ENCODE data around the gene ATG5.
A peak's percentile ranks its signal among the peaks of the same experiment; 100 is the strongest.

ATG5 gene

DNA sequence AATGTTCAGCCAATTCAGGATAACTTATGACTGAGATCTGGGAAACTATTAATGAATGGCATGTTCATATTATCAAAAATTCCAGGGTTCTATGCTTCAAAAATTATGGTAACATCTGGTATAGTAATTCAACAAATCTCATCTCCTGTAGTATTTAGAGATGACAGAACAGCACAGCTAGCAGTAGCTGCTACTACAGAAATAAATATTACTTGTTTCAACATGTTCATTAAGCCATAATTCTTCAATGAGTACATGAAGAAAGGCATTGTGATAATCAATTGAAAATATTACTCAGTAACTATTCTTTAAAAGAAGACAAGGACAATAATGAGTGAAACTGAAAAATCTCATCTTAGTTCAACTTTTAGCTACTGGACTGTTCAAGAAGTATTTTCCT lies 66.8 kb downstream of the ATG5 start:
- DNase-seq (ENCODE audit: low read depth), result no peak
- TF ChIP-seq, protein P1, sequence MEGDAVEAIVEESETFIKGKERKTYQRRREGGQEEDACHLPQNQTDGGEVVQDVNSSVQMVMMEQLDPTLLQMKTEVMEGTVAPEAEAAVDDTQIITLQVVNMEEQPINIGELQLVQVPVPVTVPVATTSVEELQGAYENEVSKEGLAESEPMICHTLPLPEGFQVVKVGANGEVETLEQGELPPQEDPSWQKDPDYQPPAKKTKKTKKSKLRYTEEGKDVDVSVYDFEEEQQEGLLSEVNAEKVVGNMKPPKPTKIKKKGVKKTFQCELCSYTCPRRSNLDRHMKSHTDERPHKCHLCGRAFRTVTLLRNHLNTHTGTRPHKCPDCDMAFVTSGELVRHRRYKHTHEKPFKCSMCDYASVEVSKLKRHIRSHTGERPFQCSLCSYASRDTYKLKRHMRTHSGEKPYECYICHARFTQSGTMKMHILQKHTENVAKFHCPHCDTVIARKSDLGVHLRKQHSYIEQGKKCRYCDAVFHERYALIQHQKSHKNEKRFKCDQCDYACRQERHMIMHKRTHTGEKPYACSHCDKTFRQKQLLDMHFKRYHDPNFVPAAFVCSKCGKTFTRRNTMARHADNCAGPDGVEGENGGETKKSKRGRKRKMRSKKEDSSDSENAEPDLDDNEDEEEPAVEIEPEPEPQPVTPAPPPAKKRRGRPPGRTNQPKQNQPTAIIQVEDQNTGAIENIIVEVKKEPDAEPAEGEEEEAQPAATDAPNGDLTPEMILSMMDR (conservative IDR thresholded peaks at IDR 0.05; ENCODE audit: low read depth, low read length), result no peak
- H3K4me3 ChIP-seq (ENCODE audit: low read depth, low read length), result no peak overlapping the region

DNA sequence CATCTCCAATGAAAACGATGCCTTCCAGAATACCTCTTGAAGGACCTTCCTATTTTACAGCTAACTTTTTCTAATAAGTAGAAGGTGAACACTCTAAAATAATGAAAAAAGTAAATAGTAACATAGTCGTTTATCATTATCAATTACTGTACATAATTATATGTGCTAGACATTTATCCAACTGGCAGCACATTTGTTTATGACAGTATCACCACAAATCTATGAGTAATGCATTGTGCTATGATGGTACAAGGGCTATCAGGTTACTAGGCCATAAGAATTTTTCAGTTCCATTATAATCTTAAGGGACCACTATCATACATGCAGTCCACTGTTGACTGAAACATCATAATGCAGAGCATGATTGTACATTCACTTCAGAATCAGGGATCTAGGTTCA lies 68.4 kb downstream of the ATG5 start:
- no peak overlapping the region for H3K4me3 ChIP-seq (ENCODE audit: low read depth, low read length)
- DNase-seq (ENCODE audit: low read depth), result peak; percentile 51
- TF ChIP-seq, protein P1 (conservative IDR thresholded peaks at IDR 0.05; ENCODE audit: low read depth, low read length), result no peak

DNA sequence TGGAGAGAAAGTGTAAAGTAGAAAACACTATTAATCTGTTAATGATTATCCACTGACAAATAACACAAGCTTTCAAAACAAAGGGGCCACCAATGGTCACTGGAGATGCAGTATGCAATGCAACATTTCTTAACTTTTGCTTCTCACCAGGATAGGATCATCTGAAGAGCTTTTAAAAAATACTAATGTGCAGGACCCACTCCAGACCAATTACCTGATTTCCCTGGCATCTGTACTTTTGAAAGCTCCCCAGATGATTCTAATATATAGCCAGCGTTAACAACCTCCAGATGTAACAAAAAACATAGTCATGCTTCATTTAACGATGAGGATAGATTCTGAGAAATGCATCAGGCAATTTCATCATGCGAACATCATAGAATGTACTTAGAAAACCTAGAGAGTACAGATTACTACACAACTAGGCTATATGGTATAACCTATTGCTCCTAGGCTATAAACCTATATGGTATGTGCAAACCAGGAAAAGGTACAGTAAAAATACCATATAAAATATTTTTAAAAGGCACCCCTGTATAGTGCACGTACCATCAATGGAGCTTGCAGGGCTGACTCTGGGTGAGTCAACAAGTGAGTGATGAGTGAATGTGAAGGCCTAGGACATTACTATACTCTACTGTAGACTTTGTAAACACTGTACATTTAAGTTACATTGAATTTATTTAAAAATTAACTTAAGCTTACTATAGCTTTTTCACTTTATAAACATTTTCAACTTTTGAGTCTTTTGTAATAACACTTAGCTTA lies 69.2 kb downstream of the ATG5 start:
- peak; percentile 31 for DNase-seq (ENCODE audit: low read depth)
- TF ChIP-seq, protein P1 (conservative IDR thresholded peaks at IDR 0.05; ENCODE audit: low read depth, low read length), result no peak
- H3K4me3 ChIP-seq (ENCODE audit: low read depth, low read length), result no peak overlapping the region

DNA sequence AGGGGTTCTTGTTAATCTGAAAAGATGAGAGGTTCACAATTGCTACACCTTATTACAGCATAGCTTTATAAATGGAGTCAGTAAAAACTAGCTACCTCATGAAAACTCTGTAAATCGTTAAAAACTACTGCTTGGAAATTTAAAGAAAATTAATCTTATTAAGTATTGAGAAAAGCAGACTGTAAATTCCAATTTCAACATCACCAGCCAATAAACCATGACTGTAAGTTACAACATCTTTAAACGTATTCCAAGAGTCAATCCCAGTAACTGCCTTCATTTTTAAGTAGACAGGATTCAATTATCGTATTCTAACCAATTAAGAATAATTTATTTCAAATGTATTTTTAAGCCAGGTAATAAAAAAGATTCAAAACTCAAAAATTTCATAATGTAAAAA lies 70.3 kb downstream of the ATG5 start:
- TF ChIP-seq, protein P1 (conservative IDR thresholded peaks at IDR 0.05; ENCODE audit: low read depth, low read length), result no peak
- no peak overlapping the region for H3K4me3 ChIP-seq (ENCODE audit: low read depth, low read length)
- DNase-seq (ENCODE audit: low read depth), result no peak

DNA sequence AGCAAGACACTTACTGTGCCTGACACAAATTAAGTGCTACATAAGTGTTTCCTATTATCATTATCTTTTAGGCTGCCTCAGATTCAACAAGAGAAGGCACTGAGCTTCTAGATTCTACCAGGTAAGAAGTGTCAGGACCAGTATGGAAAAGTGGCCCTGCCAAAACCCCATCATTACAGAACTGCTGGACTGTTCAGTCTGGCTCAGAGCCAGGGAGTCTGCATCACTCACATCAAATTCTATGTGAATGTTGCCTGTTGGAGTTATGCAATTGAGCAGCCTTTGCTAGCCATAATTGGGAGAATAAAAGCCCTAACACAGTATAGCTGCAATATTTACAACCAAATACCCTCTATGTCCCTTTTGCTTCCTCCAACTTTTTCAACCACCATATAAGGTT lies 70.9 kb downstream of the ATG5 start:
- peak; percentile 76 for DNase-seq (ENCODE audit: low read depth)
- TF ChIP-seq, protein P1 (conservative IDR thresholded peaks at IDR 0.05; ENCODE audit: low read depth, low read length), result no peak
- no peak overlapping the region for H3K4me3 ChIP-seq (ENCODE audit: low read depth, low read length)

DNA sequence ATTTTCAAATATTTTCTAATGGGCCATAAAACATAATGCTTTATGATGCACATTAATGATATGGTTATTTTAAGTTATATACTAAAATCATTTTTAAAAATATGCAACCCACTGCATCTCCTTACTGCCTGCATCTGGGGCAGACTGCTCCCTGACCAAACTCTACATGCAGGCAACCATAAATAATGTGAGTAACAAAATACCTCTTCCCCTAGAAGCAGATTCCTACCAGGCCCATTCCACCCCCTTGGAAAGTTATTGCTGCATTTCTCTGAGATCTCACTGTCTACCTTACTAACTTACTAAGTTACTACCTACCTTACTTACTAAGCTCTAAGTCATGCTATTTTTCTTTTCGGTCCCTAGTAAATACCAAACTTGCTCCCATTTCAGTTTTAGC lies 71.8 kb downstream of the ATG5 start:
- TF ChIP-seq, protein P1 (conservative IDR thresholded peaks at IDR 0.05; ENCODE audit: low read depth, low read length), result no peak
- H3K4me3 ChIP-seq (ENCODE audit: low read depth, low read length), result no peak overlapping the region
- no peak for DNase-seq (ENCODE audit: low read depth)

DNA sequence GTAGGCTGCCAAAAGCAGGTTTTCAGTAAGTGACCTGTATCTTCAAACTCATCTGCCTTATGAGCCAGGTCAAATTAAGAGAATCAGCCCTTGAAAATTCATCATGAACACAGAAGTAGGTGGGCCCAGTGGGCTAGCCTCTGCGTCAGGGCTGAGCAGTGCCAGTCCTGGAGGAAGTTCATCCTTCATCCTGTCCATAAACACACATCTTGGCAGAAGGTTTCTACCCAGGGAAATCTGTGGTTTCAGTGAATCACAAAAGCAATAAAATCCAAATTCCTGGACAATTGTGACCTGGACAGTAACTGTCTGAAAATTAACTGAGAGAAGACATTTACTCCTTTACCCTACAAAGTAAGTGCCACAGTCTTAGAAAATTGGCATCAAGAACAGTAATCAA lies 72.4 kb downstream of the ATG5 start:
- peak; percentile 51 for DNase-seq (ENCODE audit: low read depth)

More for the DNA sequence above, 72.4 kb downstream of the ATG5 start:
- no peak overlapping the region for H3K4me3 ChIP-seq (ENCODE audit: low read depth, low read length)
- TF ChIP-seq, protein P1 (conservative IDR thresholded peaks at IDR 0.05; ENCODE audit: low read depth, low read length), result no peak

Measured in choroid plexus epithelial cell (primary cell).